ENCODE data around the gene ORMDL3. TPM values are rescaled to one million over a fixed set of nuclear protein-coding genes. Genes with fewer than 3 reads are reported as not detected.
A peak's percentile ranks its signal among the peaks of the same experiment; 100 is the strongest.

The ORMDL3 gene
- total RNA-seq, 1 experiment from 2014 or later: 18.0 TPM

GRCh38 chr17:39954876-39955275 is 27.5 kb upstream of the ORMDL3 start:
- POLR2A ChIA-PET (ENCODE audit: low non-redundant PET): no interaction called here
- DNase-seq (ENCODE audit: low spot score): no peak
- Histone ChIP-seq H3K36me3 (ENCODE audit: insufficient read depth, low read length, poor library complexity, severe bottlenecking) (no peaks in the 10 kb centered on the region), H3K27ac (ENCODE audit: low read depth, low read length, poor library complexity, severe bottlenecking) (no peak overlapping the region), H3K4me3 (ENCODE audit: low read depth, low read length, poor library complexity, severe bottlenecking) (no peak overlapping the region), H3K4me1 (ENCODE audit: insufficient read depth, low read length, poor library complexity, severe bottlenecking) (no peaks in the 10 kb centered on the region), H3K9me3 (ENCODE audit: low read depth, low read length, poor library complexity, severe bottlenecking) (no peaks in the 10 kb centered on the region), H3K27me3 (replicated peaks; ENCODE audit: insufficient read depth, low read depth, low read length, poor library complexity) (no peaks in the 10 kb centered on the region)
- CTCF ChIA-PET: no interaction called here
- BruUV-seq (replicated peaks): no TSS peak
- TF ChIP-seq EZH2 (IDR thresholded peaks at IDR 0.05; ENCODE audit: borderline replicate concordance, low read depth, low read length, poor library complexity, severe bottlenecking) (no peak), CTCF (conservative IDR thresholded peaks at IDR 0.05; ENCODE audit: low read depth, low read length) (no peak)
- intact Hi-C loops (cut with micrococcal nuclease; ENCODE audit: unreplicated experiment): no loop called here

- CTCF ChIA-PET: no interaction called here
- no peak overlapping the region for H3K27ac ChIP-seq (ENCODE audit: low read depth, low read length, poor library complexity, severe bottlenecking)
- POLR2A ChIA-PET (ENCODE audit: low non-redundant PET): no interaction called here
- H3K27me3 ChIP-seq (replicated peaks; ENCODE audit: insufficient read depth, low read depth, low read length, poor library complexity): no peaks in the 10 kb centered on the region
- peak overlapping the region; percentile 42 for H3K4me3 ChIP-seq (ENCODE audit: low read depth, low read length, poor library complexity, severe bottlenecking)
- no TSS peak for BruUV-seq (replicated peaks)
- no peaks in the 10 kb centered on the region for H3K36me3 ChIP-seq (ENCODE audit: insufficient read depth, low read length, poor library complexity, severe bottlenecking)
- TF ChIP-seq CTCF (conservative IDR thresholded peaks at IDR 0.05; ENCODE audit: low read depth, low read length) (no peak), EZH2 (IDR thresholded peaks at IDR 0.05; ENCODE audit: borderline replicate concordance, low read depth, low read length, poor library complexity, severe bottlenecking) (no peak)
- H3K4me1 ChIP-seq (ENCODE audit: insufficient read depth, low read length, poor library complexity, severe bottlenecking): no peaks in the 10 kb centered on the region
- DNase-seq (ENCODE audit: low spot score): no peak
- intact Hi-C loops (cut with micrococcal nuclease; ENCODE audit: unreplicated experiment): no loop called here
- no peaks in the 10 kb centered on the region for H3K9me3 ChIP-seq (ENCODE audit: low read depth, low read length, poor library complexity, severe bottlenecking)
These were observed 26.1 kb upstream of the ORMDL3 start for GRCh38 chr17:39953471-39953888.

DNA sequence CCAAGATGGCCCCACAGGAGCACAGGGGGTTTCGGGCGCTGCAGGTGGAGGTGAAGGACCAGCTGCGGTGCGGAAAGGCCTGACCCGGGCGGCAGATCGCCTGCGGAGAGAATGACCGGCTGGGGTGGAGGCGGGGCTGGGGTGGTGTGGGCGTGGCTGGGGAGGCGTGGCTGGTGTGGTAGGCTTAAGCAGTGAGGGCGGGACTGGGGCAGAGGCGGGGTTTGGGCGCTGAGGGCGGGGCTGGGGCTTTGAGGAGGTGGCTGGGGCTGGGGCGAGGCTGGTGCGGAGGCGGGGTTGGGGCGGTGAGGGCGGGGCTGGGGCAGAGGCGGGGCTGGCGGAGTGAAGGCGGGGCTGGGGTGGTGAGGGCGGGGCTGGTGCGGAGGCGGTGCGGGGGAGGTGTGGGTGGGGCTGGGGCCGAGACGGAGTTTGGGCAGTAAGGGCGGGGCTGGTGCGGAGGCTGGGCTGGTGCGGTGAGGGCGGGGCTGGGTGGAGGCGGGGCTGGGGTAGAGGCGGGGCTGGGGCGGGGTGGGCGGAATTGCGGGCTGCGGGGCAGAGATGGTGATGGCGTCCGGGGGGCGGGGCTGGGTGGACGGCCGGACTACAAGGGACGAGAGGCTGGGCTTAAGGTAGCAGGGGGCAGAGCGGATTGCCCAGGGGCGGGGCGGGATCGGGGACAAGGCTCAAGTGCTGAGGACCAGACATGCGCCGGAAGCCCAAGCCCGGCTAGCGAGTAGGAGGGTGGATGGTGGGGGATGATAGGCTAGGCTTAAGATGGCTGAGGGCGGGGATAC is 25.5 kb upstream of the ORMDL3 start:
- intact Hi-C loops (cut with micrococcal nuclease; ENCODE audit: unreplicated experiment): no loop called here
- BruUV-seq (replicated peaks): no TSS peak
- H3K27ac ChIP-seq (ENCODE audit: low read depth, low read length, poor library complexity, severe bottlenecking): no peak overlapping the region
- peak; percentile 85 for DNase-seq (ENCODE audit: low spot score)
- no peaks in the 10 kb centered on the region for H3K36me3 ChIP-seq (ENCODE audit: insufficient read depth, low read length, poor library complexity, severe bottlenecking)
- TF ChIP-seq CTCF (conservative IDR thresholded peaks at IDR 0.05; ENCODE audit: low read depth, low read length): no peak
- no peak for TF ChIP-seq EZH2 (IDR thresholded peaks at IDR 0.05; ENCODE audit: borderline replicate concordance, low read depth, low read length, poor library complexity, severe bottlenecking)
- H3K4me3 ChIP-seq (ENCODE audit: low read depth, low read length, poor library complexity, severe bottlenecking): peak overlapping the region; percentile 42
- no peaks in the 10 kb centered on the region for H3K27me3 ChIP-seq (replicated peaks; ENCODE audit: insufficient read depth, low read depth, low read length, poor library complexity)
- POLR2A ChIA-PET (ENCODE audit: low non-redundant PET): no interaction called here
- H3K4me1 ChIP-seq (ENCODE audit: insufficient read depth, low read length, poor library complexity, severe bottlenecking): no peaks in the 10 kb centered on the region
- CTCF ChIA-PET: no interaction called here
- no peaks in the 10 kb centered on the region for H3K9me3 ChIP-seq (ENCODE audit: low read depth, low read length, poor library complexity, severe bottlenecking)

Data from A673 (cell line).